SKM-1 treated with dmso at 0.1 percent for 144 hours (cell line): ENCODE measurements around the gene CBFA2T2.
"Not testable (repeated sequence)": the region's sequence is repeated elsewhere in the genome, so short reads cannot be mapped to it uniquely, and the experiment has no call there.

Experiments used
- DNase-seq: peaks from one replicate; lab custom pipeline; 2025; ENCODE audit not compliant: unreplicated experiment; lab: John Stamatoyannopoulos, UW

The CBFA2T2 gene

GRCh38 chr20:33490023-33490933, at the start of gene CBFA2T2:
Gene CBFA2T2, plus strand, starts transcription at chr20:33490096. Its CDS starts 172 bp downstream, at chr20:33490268.
- DNase-seq, result no peak

GRCh38 chr20:33440562-33440961, 49.3 kb upstream of the CBFA2T2 start:
- not testable (repeated sequence) for DNase-seq

- no peak for DNase-seq
Measured at GRCh38 chr20:33441142-33441955, 48.5 kb upstream of the CBFA2T2 start.

- no peak for DNase-seq
Measured at GRCh38 chr20:33442136-33443005, 47.5 kb upstream of the CBFA2T2 start.

GRCh38 chr20:33443006-33443511, 46.8 kb upstream of the CBFA2T2 start:
- no peak for DNase-seq

GRCh38 chr20:33443512-33444239, 46.2 kb upstream of the CBFA2T2 start, which contains the start of gene SNTA1:
Gene SNTA1, minus strand, starts transcription at chr20:33443763. Its CDS starts 143 bp downstream, at chr20:33443620.
- DNase-seq, result peak; percentile 89

GRCh38 chr20:33444797-33445560, 44.9 kb upstream of the CBFA2T2 start:
- DNase-seq, result no peak

- DNase-seq, result no peak
Measured at GRCh38 chr20:33445881-33446625, 43.8 kb upstream of the CBFA2T2 start.

- no peak for DNase-seq
Measured at GRCh38 chr20:33450867-33451266, 39.0 kb upstream of the CBFA2T2 start.

GRCh38 chr20:33456916-33457642, 32.8 kb upstream of the CBFA2T2 start:
- DNase-seq, result peak; percentile 44

GRCh38 chr20:33459599-33459998, 30.3 kb upstream of the CBFA2T2 start:
- no peak for DNase-seq

- no peak for DNase-seq
Measured at GRCh38 chr20:33460711-33461110, 29.2 kb upstream of the CBFA2T2 start.

GRCh38 chr20:33463332-33464101, 26.4 kb upstream of the CBFA2T2 start:
- no peak for DNase-seq

GRCh38 chr20:33464759-33465158, 25.1 kb upstream of the CBFA2T2 start:
- not testable (repeated sequence) for DNase-seq

- no peak for DNase-seq
Measured at GRCh38 chr20:33465481-33466302, 24.2 kb upstream of the CBFA2T2 start.

- DNase-seq, result peak; percentile 27
Measured at GRCh38 chr20:33466303-33466646, 23.6 kb upstream of the CBFA2T2 start.
